ENCODE data around the gene TERB2.

DNA sequence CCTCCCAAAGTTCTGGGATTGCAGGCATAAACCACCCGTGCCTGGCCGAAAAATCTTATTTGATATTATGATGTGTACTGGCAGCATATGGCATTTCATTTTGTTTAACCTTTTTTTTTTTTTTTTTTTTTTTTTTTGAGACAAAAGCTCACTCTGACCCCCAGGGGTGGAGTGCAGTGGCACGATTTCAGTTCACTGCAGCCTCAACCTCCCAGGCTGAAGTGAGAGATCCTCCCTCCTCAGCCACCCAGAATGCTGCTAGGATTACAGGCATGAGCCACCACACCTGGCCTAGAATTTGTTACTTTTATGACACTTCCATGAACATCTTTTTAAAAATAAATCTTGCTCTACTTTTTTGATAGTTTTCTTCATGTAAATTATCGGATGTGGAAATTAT lies 12.0 kb downstream of the TERB2 start:
- TF ChIP-seq POLR2A (IDR thresholded peaks at IDR 0.05): no peak
- TF ChIP-seq, protein P1, sequence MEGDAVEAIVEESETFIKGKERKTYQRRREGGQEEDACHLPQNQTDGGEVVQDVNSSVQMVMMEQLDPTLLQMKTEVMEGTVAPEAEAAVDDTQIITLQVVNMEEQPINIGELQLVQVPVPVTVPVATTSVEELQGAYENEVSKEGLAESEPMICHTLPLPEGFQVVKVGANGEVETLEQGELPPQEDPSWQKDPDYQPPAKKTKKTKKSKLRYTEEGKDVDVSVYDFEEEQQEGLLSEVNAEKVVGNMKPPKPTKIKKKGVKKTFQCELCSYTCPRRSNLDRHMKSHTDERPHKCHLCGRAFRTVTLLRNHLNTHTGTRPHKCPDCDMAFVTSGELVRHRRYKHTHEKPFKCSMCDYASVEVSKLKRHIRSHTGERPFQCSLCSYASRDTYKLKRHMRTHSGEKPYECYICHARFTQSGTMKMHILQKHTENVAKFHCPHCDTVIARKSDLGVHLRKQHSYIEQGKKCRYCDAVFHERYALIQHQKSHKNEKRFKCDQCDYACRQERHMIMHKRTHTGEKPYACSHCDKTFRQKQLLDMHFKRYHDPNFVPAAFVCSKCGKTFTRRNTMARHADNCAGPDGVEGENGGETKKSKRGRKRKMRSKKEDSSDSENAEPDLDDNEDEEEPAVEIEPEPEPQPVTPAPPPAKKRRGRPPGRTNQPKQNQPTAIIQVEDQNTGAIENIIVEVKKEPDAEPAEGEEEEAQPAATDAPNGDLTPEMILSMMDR (IDR thresholded peaks at IDR 0.05): no peak

Data from ovary (tissue), 3 donors.